IPS DF 6.9 (cell line): Measurements from ENCODE around the gene MAP3K7CL.
"Not testable (repeated sequence)": the region's sequence is repeated elsewhere in the genome, so short reads cannot be mapped to it uniquely, and the experiment has no call there.

ENCODE experiments used
- DNase-seq: peaks from one replicate; pipeline ENCODE4 v3.0.0-alpha.2; 2013; ENCODE audit warnings: low read depth, low spot score
- H3K27ac ChIP-seq: one replicate; pipeline ENCODE4 v1.5.1; 2013; ENCODE audit warnings: low read length, control low read depth
- H3K27me3 ChIP-seq: 2 replicates; pipeline ENCODE4 v1.6.1; 2013; ENCODE audit warnings: mild to moderate bottlenecking, low read length; ENCODE audit not compliant: control insufficient read depth, insufficient read depth
- H3K36me3 ChIP-seq: 2 replicates; pipeline ENCODE4 v1.6.1; 2013; ENCODE audit warnings: low read length; ENCODE audit not compliant: control insufficient read depth, insufficient read depth
- H3K4me1 ChIP-seq: 2 replicates; pipeline ENCODE4 v1.6.1; 2013; ENCODE audit warnings: low read length; ENCODE audit not compliant: control insufficient read depth, insufficient read depth
- H3K4me3 ChIP-seq: 2 replicates; pipeline ENCODE4 v1.5.1; 2013; ENCODE audit warnings: mild to moderate bottlenecking, low read length
- H3K9me3 ChIP-seq: 2 replicates; pipeline ENCODE4 v1.6.1; 2013; ENCODE audit warnings: low read length, inconsistent platforms; ENCODE audit not compliant: control insufficient read depth, insufficient read depth
- WGBS: extraction: QIAGEN DNeasy Blood & Tissue Kit; methylation state at CpG from one replicate; pipeline ENCODE4 v1.1.7; 2013; ENCODE audit warnings: mixed read lengths, missing lambda C conversion rate; ENCODE audit not compliant: insufficient read length, insufficient coverage; 5-methylcytosine and 5-hydroxymethylcytosine counted together

The MAP3K7CL gene

DNA sequence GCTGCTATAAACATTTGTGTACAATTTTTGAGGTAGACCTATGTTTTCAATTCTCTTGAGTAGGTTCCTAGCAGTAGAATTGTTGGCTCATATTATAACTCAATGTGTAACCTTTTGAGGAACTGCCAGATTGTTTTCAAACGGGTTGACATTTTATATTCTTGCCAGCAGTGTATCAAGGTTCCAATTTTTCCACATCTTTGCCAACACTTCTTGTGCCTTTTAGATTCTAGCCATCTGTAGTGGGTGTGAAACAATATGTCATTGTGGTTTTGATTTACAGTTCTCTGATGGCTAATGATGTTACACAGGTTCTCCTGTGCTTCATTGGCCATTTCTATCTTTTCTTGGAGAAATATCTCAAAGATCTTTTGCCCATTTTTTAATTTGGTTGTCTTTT is 36.4 kb downstream of the MAP3K7CL start:
- Histone ChIP-seq H3K27me3 (no peaks in the 10 kb centered on the region), H3K36me3 (no peaks in the 10 kb centered on the region), H3K9me3 (no peaks in the 10 kb centered on the region), H3K27ac (no peak overlapping the region), H3K4me1 (no peaks in the 10 kb centered on the region), H3K4me3 (no peak overlapping the region)
- no CpG with 5 or more reads among the region's 1 CpG for WGBS
- no peak for DNase-seq

DNA sequence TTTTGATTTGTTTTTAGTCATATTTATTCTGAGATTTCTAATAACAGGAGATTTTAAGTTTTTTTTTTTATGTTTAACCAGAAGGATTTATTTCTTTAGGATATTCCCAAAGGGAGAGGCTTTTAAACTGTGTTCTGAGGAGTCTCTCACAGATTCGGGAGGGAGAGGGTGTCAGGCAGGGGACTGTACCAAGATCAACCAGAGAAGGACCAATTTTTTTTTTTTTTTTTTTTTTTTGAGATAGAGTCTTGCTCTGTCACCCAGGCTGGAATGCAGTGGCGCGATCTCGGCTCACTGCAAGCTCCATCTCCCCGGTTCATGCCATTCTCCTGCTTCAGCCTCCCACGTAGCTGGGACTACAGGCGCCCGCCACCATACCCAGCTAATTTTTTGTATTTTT is 37.0 kb downstream of the MAP3K7CL start:
- not testable (repeated sequence) for DNase-seq, H3K27me3 ChIP-seq, H3K27ac ChIP-seq, H3K9me3 ChIP-seq, H3K4me3 ChIP-seq, H3K4me1 ChIP-seq, H3K36me3 ChIP-seq
- no CpG with 5 or more reads among the region's 8 CpGs for WGBS

DNA sequence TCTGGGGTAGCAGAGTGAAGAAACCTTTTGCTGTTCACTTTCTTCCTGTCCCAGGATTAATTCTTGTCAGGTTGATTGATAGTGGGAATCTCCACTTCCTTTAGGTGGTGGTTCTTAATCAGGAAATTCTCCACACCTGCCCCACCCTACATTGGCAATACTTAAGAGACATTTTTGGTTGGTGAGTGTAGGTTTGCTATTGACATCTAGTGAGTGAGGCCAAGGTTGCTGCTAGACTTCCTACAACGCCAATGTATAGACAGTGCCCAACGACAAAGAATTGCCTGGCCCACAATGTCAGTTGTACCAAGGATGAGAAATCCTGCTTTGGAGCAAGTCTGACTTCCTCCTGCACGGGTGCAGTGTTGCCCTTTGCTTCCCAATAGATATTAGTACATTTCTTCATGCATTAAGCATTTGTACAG is 38.5 kb downstream of the MAP3K7CL start:
- no peak overlapping the region for H3K27ac ChIP-seq
- H3K9me3 ChIP-seq = no peaks in the 10 kb centered on the region
- no peaks in the 10 kb centered on the region for H3K36me3 ChIP-seq
- no peaks in the 10 kb centered on the region for H3K4me1 ChIP-seq
- no peaks in the 10 kb centered on the region for H3K27me3 ChIP-seq
- WGBS = no CpG with 5 or more reads among the region's 3 CpGs
- H3K4me3 ChIP-seq = no peak overlapping the region
- no peak for DNase-seq

GRCh38 chr21:29170944-29171343 is 40.5 kb downstream of the MAP3K7CL start:
- Histone ChIP-seq H3K27ac (no peak overlapping the region), H3K36me3 (no peaks in the 10 kb centered on the region), H3K9me3 (no peaks in the 10 kb centered on the region), H3K27me3 (no peaks in the 10 kb centered on the region), H3K4me1 (no peaks in the 10 kb centered on the region), H3K4me3 (no peak overlapping the region)
- WGBS = no CpG with 5 or more reads among the region's 1 CpG
- no peak for DNase-seq

- Histone ChIP-seq H3K36me3 (no peaks in the 10 kb centered on the region), H3K27ac (no peak overlapping the region), H3K4me3 (no peak overlapping the region), H3K27me3 (no peaks in the 10 kb centered on the region), H3K4me1 (no peaks in the 10 kb centered on the region), H3K9me3 (no peaks in the 10 kb centered on the region)
- no peak for DNase-seq
- WGBS = no CpG with 5 or more reads among the region's 1 CpG
Measured at GRCh38 chr21:29172282-29172681, 41.8 kb downstream of the MAP3K7CL start.

DNA sequence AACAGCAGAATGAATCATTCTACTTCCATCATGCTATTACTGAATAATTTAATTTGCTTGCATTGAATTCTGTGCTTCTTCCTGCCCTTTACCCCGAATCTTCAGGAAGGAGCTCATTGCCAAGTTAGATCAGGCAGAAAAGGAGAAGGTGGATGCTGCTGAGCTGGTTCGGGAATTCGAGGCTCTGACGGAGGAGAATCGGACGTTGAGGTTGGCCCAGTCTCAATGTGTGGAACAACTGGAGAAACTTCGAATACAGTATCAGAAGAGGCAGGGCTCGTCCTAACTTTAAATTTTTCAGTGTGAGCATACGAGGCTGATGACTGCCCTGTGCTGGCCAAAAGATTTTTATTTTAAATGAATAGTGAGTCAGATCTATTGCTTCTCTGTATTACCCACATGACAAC is 44.2 kb downstream of the MAP3K7CL start:
- Histone ChIP-seq H3K4me3 (no peak overlapping the region), H3K36me3 (no peaks in the 10 kb centered on the region), H3K27ac (no peak overlapping the region), H3K4me1 (no peaks in the 10 kb centered on the region), H3K27me3 (no peaks in the 10 kb centered on the region), H3K9me3 (no peaks in the 10 kb centered on the region)
- no peak for DNase-seq
- no CpG with 5 or more reads among the region's 9 CpGs for WGBS

DNA sequence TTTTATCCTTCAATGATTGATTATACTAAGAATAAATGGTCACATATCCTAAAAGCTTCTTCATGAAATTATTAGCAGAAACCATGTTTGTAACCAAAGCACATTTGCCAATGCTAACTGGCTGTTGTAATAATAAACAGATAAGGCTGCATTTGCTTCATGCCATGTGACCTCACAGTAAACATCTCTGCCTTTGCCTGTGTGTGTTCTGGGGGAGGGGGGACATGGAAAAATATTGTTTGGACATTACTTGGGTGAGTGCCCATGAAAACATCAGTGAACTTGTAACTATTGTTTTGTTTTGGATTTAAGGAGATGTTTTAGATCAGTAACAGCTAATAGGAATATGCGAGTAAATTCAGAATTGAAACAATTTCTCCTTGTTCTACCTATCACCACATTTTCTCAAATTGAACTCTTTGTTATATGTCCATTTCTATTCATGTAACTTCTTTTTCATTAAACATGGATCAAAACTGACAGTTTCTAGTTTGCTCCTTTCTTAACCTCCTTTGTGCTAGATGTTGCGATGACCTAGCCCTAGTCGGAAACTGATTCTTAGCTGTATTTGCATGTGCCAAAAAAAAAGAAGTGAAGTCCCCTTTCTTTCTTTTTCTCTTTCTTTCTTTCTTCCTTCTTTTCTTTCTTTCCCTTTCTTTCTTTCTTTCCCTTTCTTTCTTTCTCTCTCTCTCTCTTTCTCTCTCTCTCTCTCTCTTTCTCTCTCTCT is 45.1 kb downstream of the MAP3K7CL start:
- H3K4me1 ChIP-seq = no peaks in the 10 kb centered on the region; the same call in 1 of the 2 replicates
- H3K27ac ChIP-seq = no peak overlapping the region
- DNase-seq = no peak
- no peaks in the 10 kb centered on the region for H3K9me3 ChIP-seq
- WGBS = no CpG with 5 or more reads among the region's 3 CpGs
- H3K27me3 ChIP-seq = no peaks in the 10 kb centered on the region
- no peak overlapping the region for H3K4me3 ChIP-seq
- no peaks in the 10 kb centered on the region for H3K36me3 ChIP-seq

GRCh38 chr21:29176471-29177120 is 46.2 kb downstream of the MAP3K7CL start:
- H3K9me3 ChIP-seq = no peaks in the 10 kb centered on the region
- H3K36me3 ChIP-seq = no peaks in the 10 kb centered on the region
- no CpG with 5 or more reads among the region's 2 CpGs for WGBS
- no peak for DNase-seq
- no peaks in the 10 kb centered on the region for H3K27me3 ChIP-seq
- no peak overlapping the region for H3K4me3 ChIP-seq
- H3K27ac ChIP-seq = no peak overlapping the region
- H3K4me1 ChIP-seq = no peaks in the 10 kb centered on the region; the same call in 1 of the 2 replicates

DNA sequence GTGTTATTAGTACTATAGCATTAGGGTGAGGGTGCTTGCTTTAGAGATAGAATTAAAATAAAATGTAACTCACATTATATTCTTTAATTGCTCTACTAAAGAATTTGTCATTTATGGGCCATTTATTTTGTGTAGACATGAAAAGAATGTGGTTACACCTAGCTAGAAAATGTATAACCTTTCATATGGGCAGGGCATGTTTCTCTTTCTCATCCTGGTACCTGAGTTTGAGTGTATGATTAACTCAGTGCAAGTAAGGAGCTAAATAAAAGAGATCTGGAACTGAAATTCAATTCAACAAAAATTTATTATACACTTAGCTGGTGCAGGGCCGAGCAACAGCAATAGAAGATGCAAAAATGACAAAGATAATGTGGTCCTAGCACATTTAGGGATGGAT is 47.4 kb downstream of the MAP3K7CL start:
- Histone ChIP-seq H3K27me3 (no peaks in the 10 kb centered on the region), H3K36me3 (no peaks in the 10 kb centered on the region), H3K4me3 (no peak overlapping the region), H3K4me1 (no peaks in the 10 kb centered on the region; the same call in 1 of the 2 replicates), H3K27ac (no peak overlapping the region), H3K9me3 (no peaks in the 10 kb centered on the region)
- DNase-seq = no peak
- WGBS = no CpG with 5 or more reads among the region's 1 CpG

DNA sequence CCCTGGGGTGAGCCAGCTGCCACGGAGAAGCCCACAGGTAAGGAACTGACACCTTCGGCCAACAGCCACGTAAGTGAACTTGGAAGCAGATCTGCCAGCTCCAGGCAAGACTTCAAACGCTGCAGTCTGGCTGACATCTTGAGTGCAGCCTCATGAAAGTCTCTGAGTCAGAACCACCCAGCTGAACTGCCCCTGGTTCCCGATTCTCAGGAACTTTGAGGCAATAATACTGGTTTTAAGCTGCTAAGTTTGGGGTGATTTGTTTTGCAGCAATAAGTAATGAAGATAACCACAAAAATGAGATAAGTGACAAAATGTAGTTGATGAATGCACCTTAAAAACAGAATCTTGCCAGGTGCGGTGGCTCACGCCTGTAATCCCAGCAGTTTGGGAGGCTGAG is 48.5 kb downstream of the MAP3K7CL start:
- Histone ChIP-seq H3K9me3 (no peaks in the 10 kb centered on the region), H3K4me1 (no peaks in the 10 kb centered on the region; the same call in 1 of the 2 replicates), H3K27ac (no peak overlapping the region), H3K27me3 (no peaks in the 10 kb centered on the region), H3K4me3 (no peak overlapping the region), H3K36me3 (no peaks in the 10 kb centered on the region)
- no CpG with 5 or more reads among the region's 7 CpGs for WGBS
- no peak for DNase-seq

GRCh38 chr21:29179503-29179902 is 49.1 kb downstream of the MAP3K7CL start:
- DNase-seq = no peak
- WGBS = no CpG with 5 or more reads among the region's 1 CpG
- H3K27ac ChIP-seq = no peak overlapping the region

More at GRCh38 chr21:29179503-29179902, 49.1 kb downstream of the MAP3K7CL start:
- Histone ChIP-seq H3K27me3 (no peaks in the 10 kb centered on the region), H3K4me1 (no peaks in the 10 kb centered on the region; the same call in 1 of the 2 replicates), H3K4me3 (no peak overlapping the region), H3K9me3 (no peaks in the 10 kb centered on the region), H3K36me3 (no peaks in the 10 kb centered on the region)
